HG03139 (cell line): Measurements from ENCODE around the gene ADCYAP1R1.

Experiments
- ATAC-seq: cut with Tn5 transposase; IDR thresholded peaks from one replicate; pipeline ENCODE4 v1.9.1; 2021; ENCODE audit not compliant: unreplicated experiment

The ADCYAP1R1 gene

GRCh38 chr7:31051598-31052486 lies at the start of gene ADCYAP1R1:
TSS of gene ADCYAP1R1 (plus strand) at chr7:31052308. CDS start at chr7:31063265, 10,957 bp downstream.
- no peak for ATAC-seq

- no peak for ATAC-seq
Measured at GRCh38 chr7:31003097-31003496, 49.0 kb upstream of the ADCYAP1R1 start.

- no peak for ATAC-seq
Measured at GRCh38 chr7:31003721-31004120, 48.4 kb upstream of the ADCYAP1R1 start.

- no peak for ATAC-seq
Measured at GRCh38 chr7:31004393-31004792, 47.7 kb upstream of the ADCYAP1R1 start.

- ATAC-seq: no peak
Measured at GRCh38 chr7:31006857-31007256, 45.3 kb upstream of the ADCYAP1R1 start.

GRCh38 chr7:31007634-31008033 lies 44.5 kb upstream of the ADCYAP1R1 start:
- ATAC-seq: no peak

- no peak for ATAC-seq
Measured at GRCh38 chr7:31014826-31015225, 37.3 kb upstream of the ADCYAP1R1 start.

- no peak for ATAC-seq
Measured at GRCh38 chr7:31017032-31017675, 35.0 kb upstream of the ADCYAP1R1 start.

GRCh38 chr7:31017721-31018120 lies 34.4 kb upstream of the ADCYAP1R1 start:
- ATAC-seq: no peak

GRCh38 chr7:31019509-31019908 lies 32.6 kb upstream of the ADCYAP1R1 start:
- ATAC-seq: no peak

GRCh38 chr7:31020161-31020560 lies 31.9 kb upstream of the ADCYAP1R1 start:
- no peak for ATAC-seq

GRCh38 chr7:31020652-31021051 lies 31.5 kb upstream of the ADCYAP1R1 start:
- no peak for ATAC-seq

GRCh38 chr7:31022117-31022516 lies 30.0 kb upstream of the ADCYAP1R1 start:
- no peak for ATAC-seq

- no peak for ATAC-seq
Measured at GRCh38 chr7:31022726-31023125, 29.4 kb upstream of the ADCYAP1R1 start.

GRCh38 chr7:31023877-31024276 lies 28.2 kb upstream of the ADCYAP1R1 start:
- no peak for ATAC-seq

GRCh38 chr7:31027161-31027965 lies 24.7 kb upstream of the ADCYAP1R1 start:
- no peak for ATAC-seq

GRCh38 chr7:31028006-31028405 lies 24.1 kb upstream of the ADCYAP1R1 start:
- no peak for ATAC-seq

GRCh38 chr7:31028417-31028992 lies 23.6 kb upstream of the ADCYAP1R1 start:
- no peak for ATAC-seq

GRCh38 chr7:31029251-31030042 lies 22.7 kb upstream of the ADCYAP1R1 start:
- ATAC-seq: no peak

- ATAC-seq: no peak
Measured at GRCh38 chr7:31033674-31034300, 18.3 kb upstream of the ADCYAP1R1 start.
